ENCODE results near the gene MEIS2. TPM values are rescaled to one million over a fixed set of nuclear protein-coding genes. Genes with fewer than 3 reads are reported as not detected.

The MEIS2 gene
- total and polyA plus RNA-seq, 8 donors = 3.9 to 77.7 (median 25.9) TPM

DNA sequence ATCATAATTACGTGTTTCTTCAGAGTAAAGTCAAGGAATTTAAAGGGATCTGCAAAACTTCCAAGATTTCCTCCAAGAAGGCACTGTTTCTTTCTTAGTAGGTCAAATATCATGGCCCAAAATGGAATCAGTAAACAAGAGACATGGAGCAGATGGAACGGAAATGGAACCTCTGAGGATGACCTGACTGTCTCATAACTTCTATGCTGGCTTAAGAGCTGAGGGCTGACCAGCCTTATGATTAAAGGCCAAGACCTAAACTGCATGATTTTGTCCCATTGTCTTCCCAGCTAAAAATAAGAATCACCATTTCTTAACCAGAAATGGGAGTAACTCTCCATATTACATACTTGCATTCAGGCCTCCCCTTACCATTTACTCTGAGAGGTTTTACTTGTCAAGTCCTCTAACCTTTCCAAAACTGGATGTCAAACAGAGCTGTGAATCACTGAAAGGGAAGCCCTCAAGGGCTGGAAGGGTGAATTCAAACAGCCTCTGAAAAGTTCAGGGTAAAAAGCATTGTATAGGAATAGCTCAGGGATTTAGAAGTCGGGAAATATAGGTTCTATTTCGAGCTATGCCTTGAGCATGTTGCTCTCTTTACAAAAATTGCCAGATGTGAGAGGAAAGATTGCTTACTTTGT is 103.7 kb downstream of the MEIS2 start:
- Histone ChIP-seq H3K36me3 (no peaks in the 10 kb centered on the region), H3K4me1 (peaks cover 0 to 11% (median 0%) of the 10 kb centered on the region in 4 donors), H3K27ac (no peak overlapping the region), H3K9me3 (no peaks in the 10 kb centered on the region), H3K27me3 (no peaks in the 10 kb centered on the region), H3K4me3 (no peak overlapping the region)
- DNase-seq = no peak
- WGBS, 5 donors = 59 to 76% (median 74%) methylated on average over 4 of the region's 4 CpGs
- intact Hi-C loops (cut with DNase I; ENCODE audit: low total_unique reads) = no loop called here
- no peak for TF ChIP-seq EP300 (IDR thresholded peaks at IDR 0.05)
- TF ChIP-seq POLR2AphosphoS5 (IDR thresholded peaks at IDR 0.05) = no peak
- no peak for TF ChIP-seq POLR2A (IDR thresholded peaks at IDR 0.05)
- TF ChIP-seq CTCF (IDR thresholded peaks at IDR 0.05) = no peak

GRCh38 chr15:36996121-36996520 is 104.2 kb downstream of the MEIS2 start:
- WGBS, 5 donors = 61 to 83% (median 76%) methylated on average over 2 of the region's 2 CpGs

GRCh38 chr15:36994790-36995189 is 105.6 kb downstream of the MEIS2 start:
- Histone ChIP-seq H3K4me3 (no peak overlapping the region), H3K27me3 (no peaks in the 10 kb centered on the region), H3K9me3 (no peaks in the 10 kb centered on the region), H3K4me1 (peaks cover 0 to 11% (median 0%) of the 10 kb centered on the region in 4 donors), H3K36me3 (no peaks in the 10 kb centered on the region), H3K27ac (no peak overlapping the region)
- no peak for TF ChIP-seq EP300 (IDR thresholded peaks at IDR 0.05)
- TF ChIP-seq POLR2A (IDR thresholded peaks at IDR 0.05) = no peak
- no peak for TF ChIP-seq POLR2AphosphoS5 (IDR thresholded peaks at IDR 0.05)
- TF ChIP-seq CTCF (IDR thresholded peaks at IDR 0.05) = no peak
- WGBS, 5 donors = 78 to 93% (median 90%) methylated on average over 8 of the region's 8 CpGs
- DNase-seq = no peak
- intact Hi-C loops (cut with DNase I; ENCODE audit: low total_unique reads) = no loop called here

More at GRCh38 chr15:36996121-36996520, 104.2 kb downstream of the MEIS2 start:
- Histone ChIP-seq H3K27ac (no peak overlapping the region), H3K9me3 (no peaks in the 10 kb centered on the region), H3K36me3 (no peaks in the 10 kb centered on the region), H3K27me3 (no peaks in the 10 kb centered on the region), H3K4me1 (peaks cover 0 to 11% (median 0%) of the 10 kb centered on the region in 4 donors), H3K4me3 (no peak overlapping the region)
- TF ChIP-seq CTCF (IDR thresholded peaks at IDR 0.05) (no peak), EP300 (IDR thresholded peaks at IDR 0.05) (no peak), POLR2A (IDR thresholded peaks at IDR 0.05) (no peak), POLR2AphosphoS5 (IDR thresholded peaks at IDR 0.05) (no peak)
- no peak for DNase-seq
- intact Hi-C loops (cut with DNase I; ENCODE audit: low total_unique reads) = no loop called here

GRCh38 chr15:36992454-36992853 is 107.9 kb downstream of the MEIS2 start:
- no peak for TF ChIP-seq CTCF (IDR thresholded peaks at IDR 0.05)
- no peak for TF ChIP-seq POLR2AphosphoS5 (IDR thresholded peaks at IDR 0.05)
- TF ChIP-seq POLR2A (IDR thresholded peaks at IDR 0.05) = no peak
- no peak for TF ChIP-seq EP300 (IDR thresholded peaks at IDR 0.05)
- Histone ChIP-seq H3K27ac (no peak overlapping the region), H3K9me3 (no peaks in the 10 kb centered on the region), H3K27me3 (no peaks in the 10 kb centered on the region), H3K4me3 (no peak overlapping the region), H3K4me1 (peaks cover 0 to 31% (median 7%) of the 10 kb centered on the region in 4 donors), H3K36me3 (no peaks in the 10 kb centered on the region)
- no peak for DNase-seq
- intact Hi-C loops (cut with DNase I; ENCODE audit: low total_unique reads) = no loop called here
- WGBS, 5 donors = 82 to 89% (median 86%) methylated on average over 5 of the region's 5 CpGs

Measured in stomach (tissue), 9 donors.